HAP-1 (cell line): ENCODE measurements around the gene TRIM41.
A peak's percentile ranks its signal among the peaks of the same experiment; 100 is the strongest.
"Not testable (repeated sequence)": the region's sequence is repeated elsewhere in the genome, so short reads cannot be mapped to it uniquely, and the experiment has no call there.

Source experiments
- DNase-seq, 2 experiments: peaks; one replicate each; pipeline ENCODE4 v3.0.0-alpha.2; 2016 to 2020; ENCODE audit warnings: low spot score in 2 of 2
- H3K27me3 ChIP-seq: fragments of 250-450 bp; sonication (Bioruptor Pico); 2 replicates; pipeline ENCODE4 v1.5.1; 2020; ENCODE audit warnings: low read depth, mild to moderate bottlenecking, moderate library complexity
- H3K36me3 ChIP-seq: fragments of 250-450 bp; sonication (Bioruptor Pico); replicated peaks from 2 replicates; pipeline ENCODE4 v1.5.1; 2020; ENCODE audit warnings: mild to moderate bottlenecking
- H3K4me1 ChIP-seq: fragments of 250-450 bp; sonication (Bioruptor Pico); 2 replicates; pipeline ENCODE4 v1.5.1; 2020; ENCODE audit warnings: mild to moderate bottlenecking
- H3K4me3 ChIP-seq: fragments of 250-450 bp; sonication (Bioruptor Pico); 2 replicates; pipeline ENCODE4 v1.5.1; 2020; ENCODE audit warnings: mild to moderate bottlenecking, moderate library complexity
- H3K9me3 ChIP-seq: fragments of 250-450 bp; sonication (Bioruptor Pico); 2 replicates; pipeline ENCODE4 v1.5.1; 2020; ENCODE audit warnings: mild to moderate bottlenecking, moderate library complexity
- in situ Hi-C: fragments of 300-500 bp; cut with MboI; formaldehyde crosslinking; loops from 3 replicates; pipeline ENCODE4 v1.14.3; 2020; ENCODE audit warnings: low sequenced_read_pairs, inconsistent platforms, mixed read lengths

Gene TRIM41

DNA sequence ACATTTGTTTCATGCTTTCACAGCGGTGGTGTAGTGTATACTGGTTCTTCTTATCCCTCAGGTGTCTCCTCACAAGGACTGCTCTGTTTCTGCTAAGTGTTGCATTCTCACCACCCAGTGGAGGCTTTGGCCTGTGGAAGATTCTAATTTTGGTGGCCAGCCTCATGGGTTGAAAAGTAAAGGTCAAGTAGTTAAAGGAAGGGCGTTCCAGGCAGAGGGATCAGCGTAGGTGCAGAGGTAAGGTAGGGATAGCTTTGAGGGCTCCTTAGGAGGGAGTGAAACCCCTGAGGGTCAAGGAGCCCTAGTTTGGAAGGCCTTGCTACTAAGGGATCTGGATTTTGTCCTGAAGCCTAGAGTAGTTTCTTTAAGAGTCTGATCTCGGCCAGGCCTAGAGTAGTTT lies 25.2 kb downstream of the TRIM41 start:
- Histone ChIP-seq H3K36me3 (peaks cover 43% of the 10 kb centered on the region), H3K4me1 (peaks cover 26% of the 10 kb centered on the region), H3K27me3 (no peaks in the 10 kb centered on the region), H3K9me3 (no peaks in the 10 kb centered on the region), H3K4me3 (peak overlapping the region; percentile 85)
- in situ Hi-C loops, result no loop called here
- no peak for DNase-seq

DNA sequence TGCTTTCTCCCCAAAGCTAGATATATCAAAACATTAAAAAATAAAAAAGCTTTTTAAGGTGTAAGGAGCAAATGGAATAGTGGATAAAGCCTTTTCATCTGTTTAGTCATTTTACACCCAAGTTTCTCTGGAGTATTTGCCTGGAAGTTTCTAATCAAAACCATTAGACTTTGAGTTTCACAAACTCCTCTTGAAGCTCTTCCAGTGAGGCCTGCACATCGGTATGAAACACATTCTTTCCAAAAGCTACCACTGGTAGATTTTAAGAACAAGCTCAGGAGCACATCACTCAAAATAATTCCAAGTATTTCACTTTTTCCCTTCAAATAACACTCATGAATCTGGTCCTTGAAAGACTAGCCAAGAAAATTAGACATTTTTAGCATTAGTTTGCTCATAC lies 32.2 kb downstream of the TRIM41 start:
- peaks cover 18% of the 10 kb centered on the region for H3K4me1 ChIP-seq
- peaks cover 70% of the 10 kb centered on the region for H3K36me3 ChIP-seq
- DNase-seq, result no peak
- no peaks in the 10 kb centered on the region for H3K27me3 ChIP-seq
- in situ Hi-C loops, result no loop called here
- H3K9me3 ChIP-seq, result no peaks in the 10 kb centered on the region
- no peak overlapping the region for H3K4me3 ChIP-seq

DNA sequence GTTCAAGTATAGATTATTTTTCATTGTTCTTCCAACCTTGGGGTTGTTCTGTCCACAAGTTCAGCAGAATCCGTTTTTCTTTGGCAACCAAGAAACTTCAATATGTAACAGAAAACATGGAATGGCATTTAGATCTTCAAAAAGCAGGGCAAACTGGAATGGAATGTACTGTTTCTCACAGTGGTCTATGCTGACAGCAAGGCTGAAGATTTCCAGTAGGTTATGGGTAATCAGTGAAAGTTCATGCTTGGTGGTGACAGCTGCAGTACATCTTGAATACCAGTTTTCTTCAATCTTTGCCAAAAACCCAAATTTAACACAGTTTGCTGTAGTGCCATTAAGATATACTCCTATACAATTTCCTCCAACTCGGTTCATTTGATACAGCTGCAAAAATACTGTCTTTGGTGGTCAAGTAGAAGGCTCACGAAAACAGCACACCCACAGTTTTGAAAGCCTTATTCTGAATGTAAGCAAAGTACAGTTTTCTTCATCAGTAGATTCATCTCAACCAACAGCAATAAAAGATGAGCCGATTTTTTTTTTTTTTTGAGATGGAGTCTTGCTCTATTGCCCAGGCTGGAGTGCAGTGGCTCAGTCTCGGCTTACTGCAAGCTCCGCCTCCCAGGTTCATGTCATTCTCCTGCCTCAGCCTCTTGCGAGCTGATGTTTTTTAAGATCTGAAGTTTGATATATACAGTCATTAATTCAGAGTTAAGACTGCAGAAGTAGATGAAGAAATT lies 32.9 kb downstream of the TRIM41 start:
- peaks cover 14% of the 10 kb centered on the region for H3K4me1 ChIP-seq
- in situ Hi-C loops, result no loop called here
- H3K27me3 ChIP-seq, result no peaks in the 10 kb centered on the region
- peaks cover 64% of the 10 kb centered on the region for H3K36me3 ChIP-seq
- DNase-seq, result no peak
- no peak overlapping the region for H3K4me3 ChIP-seq
- H3K9me3 ChIP-seq, result no peaks in the 10 kb centered on the region

DNA sequence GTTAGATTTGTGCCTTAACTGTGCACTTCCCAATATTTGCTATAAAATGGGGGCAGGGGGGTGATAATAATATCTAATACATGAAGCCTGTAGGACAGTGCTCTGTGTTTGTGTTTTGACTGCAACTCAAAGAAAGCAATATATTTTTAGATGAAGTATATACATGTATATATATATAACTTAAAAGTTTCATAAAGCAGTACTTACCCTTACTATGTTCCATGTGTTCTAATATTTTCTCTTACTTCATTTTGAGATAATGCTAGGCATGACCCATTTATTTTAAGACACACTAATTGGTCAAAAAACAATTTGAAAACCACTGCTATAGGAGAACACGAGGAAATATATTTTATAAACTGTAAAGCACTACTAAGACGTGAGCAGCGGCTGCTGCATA lies 35.5 kb downstream of the TRIM41 start:
- H3K4me3 ChIP-seq, result peak overlapping the region; percentile 96
- in situ Hi-C loops, result no loop called here

DNA sequence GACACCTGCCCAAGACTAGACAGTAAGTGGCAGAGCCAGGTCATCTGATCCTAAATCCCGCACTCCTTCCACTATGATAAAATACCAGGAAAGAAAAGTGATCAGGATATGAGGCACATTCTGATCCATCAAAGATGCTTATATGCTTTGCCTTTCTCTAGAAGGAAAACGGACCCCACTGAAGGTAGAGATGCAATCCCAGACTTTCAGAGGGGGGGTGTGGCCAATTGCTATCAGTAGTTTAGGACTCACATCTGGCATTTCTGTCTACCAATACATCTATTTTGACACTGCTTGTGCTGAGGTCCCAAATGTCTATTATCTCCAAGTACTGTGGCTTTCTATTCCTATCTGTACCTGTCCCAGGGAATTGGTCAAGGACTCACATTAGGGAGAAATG lies 36.2 kb downstream of the TRIM41 start:
- Histone ChIP-seq H3K4me3 (peak overlapping the region; percentile 96), H3K36me3 (peaks cover 38% of the 10 kb centered on the region), H3K9me3 (no peaks in the 10 kb centered on the region), H3K4me1 (peaks cover 11% of the 10 kb centered on the region), H3K27me3 (no peaks in the 10 kb centered on the region)
- DNase-seq, result no peak
- in situ Hi-C loops, result no loop called here

More for the DNA sequence above, 35.5 kb downstream of the TRIM41 start:
- Histone ChIP-seq H3K4me1 (peaks cover 11% of the 10 kb centered on the region), H3K9me3 (no peaks in the 10 kb centered on the region), H3K27me3 (no peaks in the 10 kb centered on the region), H3K36me3 (peaks cover 42% of the 10 kb centered on the region)
- no peak for DNase-seq

DNA sequence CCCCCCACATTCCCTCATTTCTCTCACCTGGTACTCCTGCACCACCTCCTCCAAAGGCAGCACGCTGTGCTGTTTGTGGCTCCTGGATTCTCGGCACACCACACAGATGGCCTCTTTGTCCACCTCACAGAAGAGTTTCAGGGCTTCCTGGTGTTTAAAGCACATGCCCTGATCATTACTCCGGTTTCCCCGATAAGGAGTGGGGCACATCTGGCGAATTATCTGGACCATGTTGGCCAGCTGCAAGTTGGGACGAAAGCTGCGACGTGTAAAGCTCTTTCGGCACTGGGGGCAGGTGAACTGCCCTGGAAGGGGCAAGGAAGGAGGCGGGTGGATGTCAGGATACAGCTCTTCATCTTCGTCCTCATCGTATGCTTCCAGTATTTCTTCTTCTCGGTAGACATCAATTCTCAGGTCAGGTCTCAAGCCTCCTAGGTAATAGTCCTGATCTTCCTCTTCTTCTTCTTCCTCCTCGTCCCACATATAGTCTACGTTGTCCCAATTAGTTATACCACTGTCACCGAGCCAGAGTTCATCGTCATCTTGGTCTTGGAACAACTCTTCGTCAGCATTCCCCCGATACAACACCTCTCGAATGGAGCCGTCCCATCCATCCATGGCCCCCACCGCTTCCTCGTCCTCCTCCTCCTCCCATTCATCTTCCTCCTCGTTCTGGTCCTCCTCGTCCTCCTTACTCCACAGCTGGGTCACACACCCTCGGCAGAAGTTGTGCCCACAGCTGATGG lies 37.1 kb downstream of the TRIM41 start:
- Histone ChIP-seq H3K27me3 (no peaks in the 10 kb centered on the region), H3K4me3 (peak overlapping the region; percentile 96), H3K36me3 (peaks cover 30% of the 10 kb centered on the region), H3K9me3 (no peaks in the 10 kb centered on the region), H3K4me1 (peaks cover 11% of the 10 kb centered on the region)
- in situ Hi-C loops, result no loop called here
- DNase-seq, result no peak

DNA sequence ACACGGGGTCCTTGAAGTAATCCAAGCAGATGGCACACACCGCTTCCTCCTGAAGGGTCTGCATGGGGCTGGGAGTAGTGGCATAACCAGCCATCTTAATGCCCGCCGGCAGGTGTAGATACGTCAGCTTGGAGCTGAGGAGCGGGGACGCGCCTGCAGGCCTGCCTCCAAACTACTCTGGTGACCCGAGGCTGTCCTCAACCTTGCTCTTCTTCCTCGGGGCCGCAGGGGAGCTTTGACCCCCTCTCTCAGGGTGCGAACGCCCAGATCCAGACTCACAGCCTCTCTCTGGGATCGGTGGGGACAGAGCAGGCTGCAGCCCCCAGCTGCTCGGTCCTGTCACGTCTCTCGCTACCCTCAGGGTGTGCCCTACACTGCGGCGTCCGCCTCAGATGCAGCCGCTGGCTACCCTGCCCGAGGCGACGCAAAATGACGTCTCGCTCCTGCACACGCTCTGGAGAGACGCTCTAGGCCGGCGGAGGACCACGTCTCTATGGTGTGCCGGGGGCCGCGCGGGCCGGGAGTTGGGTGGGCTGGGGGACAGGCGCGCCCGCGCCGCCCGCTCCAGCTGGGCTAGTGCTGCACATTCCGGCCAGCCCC lies 37.7 kb downstream of the TRIM41 start, which contains the start of gene TRIM52:
TSS of gene TRIM52 (minus strand) at position 424 of the 600 bp plus-strand sequence. CDS start at position 94, 330 bp downstream.
- Histone ChIP-seq H3K4me3 (peak within 1 kb of the TSS; percentile 96), H3K4me1 (peaks cover 11% of the 10 kb centered on the region), H3K36me3 (peaks cover 23% of the 10 kb centered on the region), H3K27me3 (no peaks in the 10 kb centered on the region), H3K9me3 (no peaks in the 10 kb centered on the region)
- in situ Hi-C loops, result no loop called here
- DNase-seq, result peak; percentile 78 to 93

DNA sequence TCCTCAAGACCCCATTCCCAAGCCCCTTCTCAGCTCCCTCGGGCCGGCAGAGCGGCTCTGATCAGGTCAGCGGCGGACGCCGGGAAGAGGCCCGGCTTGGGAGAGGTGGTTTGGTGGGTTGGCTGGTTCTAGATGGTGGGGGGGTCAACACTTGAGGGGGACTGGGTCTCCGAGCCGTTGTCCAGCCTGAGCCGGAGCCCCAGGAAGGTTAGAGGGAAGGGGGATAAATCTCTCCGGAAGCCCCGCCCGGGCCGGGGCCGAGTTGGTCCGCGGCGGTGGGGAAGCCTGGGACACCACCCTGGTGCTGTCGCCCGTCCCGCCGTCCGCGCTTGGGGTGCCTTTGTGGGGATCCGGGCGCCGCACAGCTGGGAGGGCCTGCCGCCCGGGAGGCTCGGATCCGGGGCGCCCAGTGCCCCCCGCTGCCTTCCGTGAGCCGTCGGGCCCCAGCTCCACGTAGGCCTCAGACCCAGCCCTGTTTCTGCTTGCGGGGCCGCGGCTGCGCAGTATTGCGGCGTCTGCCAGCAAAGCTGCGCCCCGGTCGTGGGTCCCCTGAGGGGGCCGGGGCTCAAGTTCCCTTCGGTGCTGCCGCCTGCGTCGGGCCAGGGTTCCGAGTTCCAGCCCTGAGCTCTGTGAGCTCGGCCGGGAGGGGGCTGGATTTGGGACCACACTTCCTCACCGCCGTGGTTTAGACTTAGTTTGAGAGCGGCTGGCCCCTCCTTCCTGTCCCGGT lies 38.4 kb downstream of the TRIM41 start:
- H3K9me3 ChIP-seq, result no peaks in the 10 kb centered on the region
- peak overlapping the region; percentile 96 for H3K4me3 ChIP-seq
- in situ Hi-C loops, result no loop called here
- peaks cover 11% of the 10 kb centered on the region for H3K4me1 ChIP-seq
- peak; percentile 66 to 84 for DNase-seq
- H3K27me3 ChIP-seq, result no peaks in the 10 kb centered on the region
- H3K36me3 ChIP-seq, result peaks cover 19% of the 10 kb centered on the region

DNA sequence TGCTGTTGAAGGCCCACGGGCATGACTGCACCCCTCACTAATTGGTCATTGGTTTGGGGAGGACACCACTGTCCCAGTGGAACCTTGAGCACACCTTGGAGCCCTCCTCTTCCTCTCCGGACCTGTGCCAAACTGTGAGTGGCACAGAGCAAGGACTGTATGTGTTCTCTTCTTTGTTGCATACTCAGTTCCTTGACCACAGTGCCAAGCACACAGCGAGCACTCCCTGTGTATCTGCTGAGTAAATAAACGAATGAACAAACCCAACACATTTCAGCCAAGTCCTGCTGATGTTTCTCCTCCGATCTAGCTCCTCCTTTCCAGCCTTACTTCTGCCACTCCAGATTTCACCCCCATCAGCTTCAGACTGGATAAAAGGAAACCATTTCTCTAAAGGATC lies 40.6 kb downstream of the TRIM41 start:
- Histone ChIP-seq H3K4me3 (no peak overlapping the region), H3K4me1 (peaks cover 13% of the 10 kb centered on the region), H3K27me3 (no peaks in the 10 kb centered on the region), H3K36me3 (peaks cover 7% of the 10 kb centered on the region), H3K9me3 (no peaks in the 10 kb centered on the region)
- in situ Hi-C loops, result no loop called here
- DNase-seq, result no peak

DNA sequence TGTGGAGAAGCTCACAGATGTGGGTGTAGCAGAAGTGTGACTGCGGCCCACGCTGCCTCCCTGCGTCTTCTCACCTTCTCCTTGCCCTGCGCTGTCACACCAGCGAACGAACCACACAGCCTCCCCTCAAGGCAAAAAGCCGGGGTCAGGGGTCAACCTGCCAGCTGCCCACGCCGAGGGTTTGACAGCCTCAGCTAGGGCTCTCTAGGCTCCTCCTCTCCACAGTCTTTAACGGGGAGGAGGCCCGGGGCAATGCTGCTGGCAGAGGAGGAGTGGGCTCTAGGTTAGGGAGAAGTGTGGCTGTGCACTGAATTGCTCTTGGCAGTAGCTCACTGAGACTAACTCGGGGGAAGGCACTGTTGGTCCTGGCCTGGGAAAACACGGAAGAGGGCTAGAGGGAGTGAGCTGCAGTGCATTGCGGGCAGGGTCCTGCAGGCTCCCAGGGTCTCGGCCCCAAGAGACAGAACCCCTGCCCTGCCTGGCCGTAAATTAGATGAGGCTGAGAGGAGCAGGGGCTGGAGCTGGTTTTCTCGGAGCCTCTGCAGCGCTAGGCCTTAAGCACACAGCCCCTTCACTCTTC lies 42.1 kb downstream of the TRIM41 start:
- Histone ChIP-seq H3K4me3 (no peak overlapping the region), H3K36me3 (peaks cover 7% of the 10 kb centered on the region)

DNA sequence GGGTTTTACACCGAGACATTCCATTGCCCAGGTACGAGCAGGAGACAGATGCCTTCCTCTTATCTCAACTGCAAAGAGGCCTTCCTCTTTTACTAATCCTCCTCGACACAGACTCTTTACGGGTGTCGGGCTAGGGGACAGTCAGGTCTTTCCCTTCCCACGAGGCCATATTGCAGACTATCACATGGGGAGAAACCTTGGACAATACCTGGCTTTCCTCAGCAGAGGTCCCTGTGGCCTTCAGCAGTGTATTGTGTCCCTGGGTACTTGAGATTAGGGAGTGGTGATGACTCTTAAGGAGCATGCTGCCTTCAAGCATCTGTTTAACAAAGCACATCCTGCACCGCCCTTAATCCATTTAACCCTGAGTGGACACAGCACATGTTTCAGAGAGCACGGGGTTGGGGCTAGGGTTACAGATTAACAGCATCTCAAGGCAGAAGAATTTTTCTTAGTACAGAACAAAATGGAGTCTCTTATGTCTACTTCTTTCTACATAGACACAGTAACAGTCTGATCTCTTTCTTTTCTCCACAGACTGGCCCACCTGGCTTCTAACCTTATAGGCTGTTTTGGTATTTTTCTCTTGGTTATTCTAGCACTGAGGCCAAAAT lies 44.3 kb downstream of the TRIM41 start:
- in situ Hi-C loops, H3K4me3 ChIP-seq, H3K27me3 ChIP-seq, H3K9me3 ChIP-seq, H3K36me3 ChIP-seq, H3K4me1 ChIP-seq: not testable (repeated sequence)
- DNase-seq, result peak in 1 of 2 experiments; percentile 41

More for the DNA sequence above, 42.1 kb downstream of the TRIM41 start:
- DNase-seq, result no peak
- no peaks in the 10 kb centered on the region for H3K9me3 ChIP-seq
- in situ Hi-C loops, result no loop called here
- H3K4me1 ChIP-seq, result peaks cover 9% of the 10 kb centered on the region
- no peaks in the 10 kb centered on the region for H3K27me3 ChIP-seq

DNA sequence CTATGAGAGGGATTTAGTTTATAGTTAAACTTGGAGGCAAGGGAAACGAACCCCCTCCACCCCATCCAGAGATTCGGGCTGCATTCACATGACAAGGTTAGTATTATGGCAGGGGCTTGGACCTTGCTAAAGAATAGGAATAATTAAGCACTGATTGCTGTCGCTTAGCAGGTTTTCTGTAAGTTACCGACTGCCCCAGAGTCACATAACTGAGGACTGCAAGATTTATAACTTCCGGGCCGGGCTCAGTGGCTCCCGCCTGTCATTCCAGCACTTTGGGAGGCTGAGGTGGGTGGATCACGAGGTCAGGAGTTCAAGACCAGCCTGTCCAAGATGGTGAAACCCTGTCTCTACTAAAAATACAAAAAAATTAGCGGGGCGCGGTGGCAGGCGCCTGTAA lies 44.8 kb downstream of the TRIM41 start:
- H3K36me3 ChIP-seq, H3K4me1 ChIP-seq, H3K4me3 ChIP-seq, H3K9me3 ChIP-seq, DNase-seq, in situ Hi-C loops, H3K27me3 ChIP-seq: not testable (repeated sequence)

DNA sequence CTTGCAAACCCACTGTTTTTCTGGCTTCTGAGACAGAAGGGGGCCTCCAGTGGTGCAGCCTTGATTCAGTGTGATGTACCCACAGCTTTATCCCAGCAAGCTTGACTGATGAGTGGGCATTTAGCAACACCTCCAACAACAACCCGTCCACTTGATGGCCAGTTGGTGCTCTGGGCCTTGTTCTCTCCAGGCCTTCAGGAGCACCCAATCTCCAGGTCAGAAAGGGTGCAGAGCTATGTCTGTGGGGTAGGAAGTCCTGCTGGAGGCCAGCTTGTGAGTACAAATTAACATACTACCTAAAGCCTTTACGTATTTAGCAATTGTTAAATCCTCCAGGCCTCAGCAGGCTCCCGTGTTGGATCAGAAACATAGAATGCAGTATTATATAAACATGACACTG lies 48.0 kb downstream of the TRIM41 start:
- H3K27me3 ChIP-seq, result no peaks in the 10 kb centered on the region
- peaks cover 9% of the 10 kb centered on the region for H3K4me1 ChIP-seq
- DNase-seq, result no peak
- in situ Hi-C loops, result no loop called here
- H3K4me3 ChIP-seq, result no peak overlapping the region
- no peaks in the 10 kb centered on the region for H3K9me3 ChIP-seq
- no peaks in the 10 kb centered on the region for H3K36me3 ChIP-seq
